ENCODE measurements around the gene ASAP2.

GRCh38 chr2:9286554-9287399, 80.2 kb downstream of the ASAP2 start:
- TF ChIP-seq CTCF (conservative IDR thresholded peaks at IDR 0.05; ENCODE audit: low read length), result no peak
- no peak for TF ChIP-seq EZH2phosphoT487 (IDR thresholded peaks at IDR 0.05; ENCODE audit: borderline replicate concordance, low read depth, low read length)
